Measurements from ENCODE around the gene EGFR. TPM values are rescaled to one million over a fixed set of nuclear protein-coding genes. Genes with fewer than 3 reads are reported as not detected.

Gene EGFR
- total RNA-seq, 5 donors from 2014 or later (not counting 1 experiment from before 2014, with no cell fraction given) = 0.16 to 0.79 (median 0.35) TPM; not detected in 2

DNA sequence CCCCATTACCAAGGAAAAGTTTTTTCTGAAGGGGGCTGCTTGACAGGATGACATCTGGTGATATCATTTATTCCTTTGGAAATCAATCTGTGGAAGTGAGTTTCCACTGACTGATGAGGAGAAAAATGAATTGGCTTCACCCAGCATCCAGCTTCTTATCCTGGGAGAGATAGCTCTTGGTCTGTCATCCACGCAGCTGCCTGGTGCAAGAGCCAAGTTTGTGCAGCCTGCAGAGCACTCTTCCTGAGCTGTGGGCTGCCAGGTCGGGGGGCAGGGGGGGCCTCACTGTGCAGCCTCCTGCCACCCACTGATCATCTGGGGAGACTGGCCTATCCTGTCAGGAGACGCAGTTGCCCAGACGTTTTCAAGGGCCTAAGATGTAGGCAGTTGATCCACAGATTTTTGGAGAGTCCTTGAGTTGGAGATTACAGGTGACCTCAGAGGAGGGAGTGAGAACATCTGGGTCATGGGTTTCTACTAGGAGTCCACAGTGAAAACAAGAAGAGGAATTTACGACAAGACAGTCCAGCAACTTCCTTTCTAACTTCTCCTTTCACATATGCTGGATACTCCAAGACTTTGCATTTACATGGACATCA is 75.4 kb downstream of the EGFR start:
- no peak overlapping the region for H3K4me3 Mint-ChIP-seq
- H3K4me1 Mint-ChIP-seq = no peaks in the 10 kb centered on the region
- peaks cover 0 to 12% of the 10 kb centered on the region in 2 experiments for H3K27me3 ChIP-seq (replicated peaks in 1 of 2; ENCODE audit: control insufficient read depth in 2 of 2, extremely low read depth in 1 of 2, insufficient read depth in 2 of 2, low read length in 1 of 2)
- ATAC-seq (replicated peaks in 1 of 4) = no peak
- peaks cover 13 to 14% of the 10 kb centered on the region in 2 donors for H3K27me3 Mint-ChIP-seq
- ChIA-PET POLR2A (no interaction called here), CTCF (no interaction called here)
- no peaks in the 10 kb centered on the region for H3K36me3 ChIP-seq (ENCODE audit: control insufficient read depth in 2 of 2, extremely low read depth in 1 of 2, insufficient read depth in 1 of 2, low read length in 1 of 2)
- H3K36me3 Mint-ChIP-seq = no peaks in the 10 kb centered on the region
- H3K27ac ChIP-seq (ENCODE audit: low read length) = no peak overlapping the region
- H3K27ac Mint-ChIP-seq = no peak overlapping the region
- no peak overlapping the region for H3K4me3 ChIP-seq (ENCODE audit: control insufficient read depth in 1 of 2, extremely low read depth in 1 of 2, low read length in 1 of 2)
- 29% methylated on average over 3 of the region's 5 CpGs for whole genome bisulfite sequencing (ENCODE audit: insufficient coverage)
- H3K9me3 Mint-ChIP-seq = no peaks in the 10 kb centered on the region
- H3K9me3 ChIP-seq = no peaks in the 10 kb centered on the region
- no peaks in the 10 kb centered on the region for H3K4me1 ChIP-seq (ENCODE audit: control insufficient read depth in 1 of 2, extremely low read depth in 1 of 2, insufficient read depth in 2 of 2, low read length in 2 of 2)
- no peak for DNase-seq

DNA sequence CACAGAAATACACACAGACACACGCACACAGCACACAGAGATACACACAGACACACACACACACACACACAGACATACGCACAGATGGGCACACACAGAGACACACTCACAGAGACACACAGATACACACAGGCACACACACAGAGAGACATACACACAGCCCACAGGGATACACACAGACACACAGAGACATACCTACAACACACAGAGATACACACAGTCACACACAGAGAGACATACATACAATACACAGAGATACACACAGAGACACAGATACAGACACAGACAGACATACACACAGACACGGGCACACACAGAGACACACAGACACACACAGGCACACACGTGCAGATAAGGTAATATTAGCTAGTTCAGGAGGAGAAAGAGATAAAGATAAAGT is 76.9 kb downstream of the EGFR start:
- H3K27ac ChIP-seq (ENCODE audit: low read length) = no peak overlapping the region
- DNase-seq (no peak), ATAC-seq (replicated peaks in 1 of 4) (no peak)
- 86% methylated on average over 1 of the region's 4 CpGs for WGBS (ENCODE audit: insufficient coverage)
- H3K36me3 Mint-ChIP-seq = no peaks in the 10 kb centered on the region
- no peaks in the 10 kb centered on the region for H3K4me1 ChIP-seq (ENCODE audit: control insufficient read depth in 1 of 2, extremely low read depth in 1 of 2, insufficient read depth in 2 of 2, low read length in 2 of 2)
- H3K27ac Mint-ChIP-seq = no peak overlapping the region
- H3K27me3 ChIP-seq (replicated peaks in 1 of 2; ENCODE audit: control insufficient read depth in 2 of 2, extremely low read depth in 1 of 2, insufficient read depth in 2 of 2, low read length in 1 of 2) = peaks cover 0 to 15% of the 10 kb centered on the region in 2 experiments
- no peaks in the 10 kb centered on the region for H3K36me3 ChIP-seq (ENCODE audit: control insufficient read depth in 2 of 2, extremely low read depth in 1 of 2, insufficient read depth in 1 of 2, low read length in 1 of 2)
- H3K4me1 Mint-ChIP-seq = no peaks in the 10 kb centered on the region
- ChIA-PET CTCF (no interaction called here), POLR2A (no interaction called here)
- H3K4me3 ChIP-seq (ENCODE audit: control insufficient read depth in 1 of 2, extremely low read depth in 1 of 2, low read length in 1 of 2) = no peak overlapping the region
- no peaks in the 10 kb centered on the region for H3K9me3 ChIP-seq
- no peak overlapping the region for H3K4me3 Mint-ChIP-seq
- no peaks in the 10 kb centered on the region for H3K9me3 Mint-ChIP-seq
- peaks cover 15 to 16% of the 10 kb centered on the region in 2 donors for H3K27me3 Mint-ChIP-seq

DNA sequence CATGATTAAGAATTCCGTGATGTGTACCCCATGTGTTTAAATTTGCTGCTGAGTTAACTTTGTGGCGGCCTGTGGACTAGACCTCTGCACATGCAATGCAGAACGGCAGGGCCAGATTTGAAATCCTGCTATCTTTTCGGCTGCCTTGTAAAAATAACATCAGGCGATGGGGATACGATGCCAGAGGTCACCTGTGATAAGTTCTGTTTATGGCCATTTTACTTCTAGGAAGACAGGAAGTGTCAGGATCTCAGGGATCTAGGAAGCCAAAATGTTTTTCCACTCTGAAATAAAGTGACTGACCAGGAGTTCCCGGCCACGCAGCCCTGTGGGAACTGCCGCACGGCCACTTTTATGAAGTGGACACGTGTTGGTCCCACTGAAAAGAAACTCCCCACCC is 77.5 kb downstream of the EGFR start:
- Histone ChIP-seq H3K4me3 (ENCODE audit: control insufficient read depth in 1 of 2, extremely low read depth in 1 of 2, low read length in 1 of 2) (no peak overlapping the region), H3K36me3 (ENCODE audit: control insufficient read depth in 2 of 2, extremely low read depth in 1 of 2, insufficient read depth in 1 of 2, low read length in 1 of 2) (no peaks in the 10 kb centered on the region), H3K27ac (ENCODE audit: low read length) (no peak overlapping the region), H3K9me3 (no peaks in the 10 kb centered on the region), H3K27me3 (replicated peaks in 1 of 2; ENCODE audit: control insufficient read depth in 2 of 2, extremely low read depth in 1 of 2, insufficient read depth in 2 of 2, low read length in 1 of 2) (peaks cover 0 to 15% of the 10 kb centered on the region in 2 experiments), H3K4me1 (ENCODE audit: control insufficient read depth in 1 of 2, extremely low read depth in 1 of 2, insufficient read depth in 2 of 2, low read length in 2 of 2) (no peaks in the 10 kb centered on the region)
- DNase-seq (no peak), ATAC-seq (replicated peaks in 1 of 4) (no peak)
- Mint-ChIP-seq H3K27me3 (peaks cover 18 to 19% of the 10 kb centered on the region in 2 donors), H3K4me3 (no peak overlapping the region), H3K4me1 (no peaks in the 10 kb centered on the region), H3K27ac (no peak overlapping the region), H3K36me3 (no peaks in the 10 kb centered on the region), H3K9me3 (no peaks in the 10 kb centered on the region)
- WGBS (ENCODE audit: insufficient coverage) = 86% methylated on average over 11 of the region's 11 CpGs
- POLR2A ChIA-PET = no interaction called here
- CTCF ChIA-PET = no interaction called here

DNA sequence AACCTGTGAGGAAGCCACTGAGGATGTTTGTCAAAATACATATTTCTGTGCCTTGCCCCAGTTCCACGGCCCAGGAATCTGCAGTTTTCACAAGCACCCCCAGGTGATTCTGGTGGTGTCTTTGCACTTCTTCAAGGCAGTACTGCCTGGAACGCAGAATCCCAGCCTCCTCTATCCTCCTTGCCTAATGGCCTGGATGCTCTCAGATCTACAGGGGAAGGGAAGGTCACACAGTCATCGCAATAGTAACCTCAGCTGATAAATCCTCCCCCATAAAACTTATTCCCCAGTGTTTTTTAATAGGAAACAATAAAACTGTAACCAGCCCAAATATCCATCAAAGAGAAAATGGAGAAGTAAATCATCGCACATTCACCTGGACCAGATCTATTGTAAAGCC is 78.3 kb downstream of the EGFR start:
- DNase-seq (no peak), ATAC-seq (replicated peaks in 1 of 4) (no peak)
- no peaks in the 10 kb centered on the region for H3K4me1 ChIP-seq (ENCODE audit: control insufficient read depth in 1 of 2, extremely low read depth in 1 of 2, insufficient read depth in 2 of 2, low read length in 2 of 2)
- Mint-ChIP-seq H3K36me3 (no peaks in the 10 kb centered on the region), H3K9me3 (no peaks in the 10 kb centered on the region), H3K27me3 (peaks cover 25 to 26% of the 10 kb centered on the region in 2 donors), H3K4me3 (no peak overlapping the region), H3K27ac (no peak overlapping the region), H3K4me1 (no peaks in the 10 kb centered on the region)
- no peak overlapping the region for H3K4me3 ChIP-seq (ENCODE audit: control insufficient read depth in 1 of 2, extremely low read depth in 1 of 2, low read length in 1 of 2)
- WGBS (ENCODE audit: insufficient coverage) = 67% methylated on average over 2 of the region's 4 CpGs
- peaks cover 0 to 19% of the 10 kb centered on the region in 2 experiments for H3K27me3 ChIP-seq (replicated peaks in 1 of 2; ENCODE audit: control insufficient read depth in 2 of 2, extremely low read depth in 1 of 2, insufficient read depth in 2 of 2, low read length in 1 of 2)
- H3K27ac ChIP-seq (ENCODE audit: low read length) = no peak overlapping the region
- no peaks in the 10 kb centered on the region for H3K36me3 ChIP-seq (ENCODE audit: control insufficient read depth in 2 of 2, extremely low read depth in 1 of 2, insufficient read depth in 1 of 2, low read length in 1 of 2)
- no peaks in the 10 kb centered on the region for H3K9me3 ChIP-seq
- ChIA-PET CTCF (no interaction called here), POLR2A (no interaction called here)

DNA sequence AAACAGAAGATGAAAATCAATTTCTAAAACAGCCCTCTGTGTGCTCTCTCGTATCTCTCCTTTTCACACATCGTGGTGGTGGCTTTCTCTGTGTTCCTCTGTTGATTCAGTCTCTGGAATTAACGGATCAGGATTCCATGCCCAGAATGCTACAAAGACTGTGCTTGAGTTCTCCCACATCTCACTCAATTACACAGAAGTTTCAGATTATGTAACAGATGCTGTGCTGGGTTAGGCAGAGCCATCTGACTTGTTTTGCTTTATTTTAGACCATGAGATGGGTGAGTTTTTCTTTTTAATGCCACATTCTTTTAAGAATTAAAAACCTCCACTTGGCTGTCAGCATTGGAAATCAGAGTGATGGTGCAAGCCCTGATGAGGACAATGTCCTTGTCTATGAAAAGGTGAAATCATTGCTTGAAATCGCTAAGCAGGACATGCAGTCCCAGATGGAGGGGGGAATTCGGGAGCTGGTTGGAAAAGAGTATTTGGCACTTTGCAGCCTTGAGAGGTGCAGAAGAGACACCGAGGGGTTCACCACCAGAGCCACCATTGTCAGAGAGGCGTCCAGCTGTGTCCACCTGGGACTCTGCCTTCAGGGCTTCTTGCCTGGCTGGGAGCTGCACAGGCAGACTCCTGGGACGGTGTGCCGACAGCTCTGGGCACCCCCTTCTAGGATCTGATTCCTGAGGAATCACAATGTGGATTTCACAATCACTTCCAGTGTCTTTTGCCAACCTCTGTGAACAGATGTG is 80.4 kb downstream of the EGFR start:
- ChIA-PET CTCF (no interaction called here), POLR2A (no interaction called here)
- ATAC-seq (replicated peaks in 1 of 4) (no peak), DNase-seq (no peak)
- H3K4me1 Mint-ChIP-seq = no peaks in the 10 kb centered on the region
- H3K9me3 Mint-ChIP-seq = no peaks in the 10 kb centered on the region
- Histone ChIP-seq H3K4me1 (ENCODE audit: control insufficient read depth in 1 of 2, extremely low read depth in 1 of 2, insufficient read depth in 2 of 2, low read length in 2 of 2) (no peaks in the 10 kb centered on the region), H3K9me3 (no peaks in the 10 kb centered on the region), H3K27me3 (replicated peaks in 1 of 2; ENCODE audit: control insufficient read depth in 2 of 2, extremely low read depth in 1 of 2, insufficient read depth in 2 of 2, low read length in 1 of 2) (peaks cover 0 to 25% of the 10 kb centered on the region in 2 experiments), H3K36me3 (ENCODE audit: control insufficient read depth in 2 of 2, extremely low read depth in 1 of 2, insufficient read depth in 1 of 2, low read length in 1 of 2) (no peaks in the 10 kb centered on the region), H3K4me3 (ENCODE audit: control insufficient read depth in 1 of 2, extremely low read depth in 1 of 2, low read length in 1 of 2) (no peak overlapping the region), H3K27ac (ENCODE audit: low read length) (no peak overlapping the region)
- H3K27ac Mint-ChIP-seq = no peak overlapping the region
- peaks cover 28 to 29% of the 10 kb centered on the region in 2 donors for H3K27me3 Mint-ChIP-seq
- 78% methylated on average over 6 of the region's 9 CpGs for WGBS (ENCODE audit: insufficient coverage)
- no peak overlapping the region for H3K4me3 Mint-ChIP-seq
- no peaks in the 10 kb centered on the region for H3K36me3 Mint-ChIP-seq

DNA sequence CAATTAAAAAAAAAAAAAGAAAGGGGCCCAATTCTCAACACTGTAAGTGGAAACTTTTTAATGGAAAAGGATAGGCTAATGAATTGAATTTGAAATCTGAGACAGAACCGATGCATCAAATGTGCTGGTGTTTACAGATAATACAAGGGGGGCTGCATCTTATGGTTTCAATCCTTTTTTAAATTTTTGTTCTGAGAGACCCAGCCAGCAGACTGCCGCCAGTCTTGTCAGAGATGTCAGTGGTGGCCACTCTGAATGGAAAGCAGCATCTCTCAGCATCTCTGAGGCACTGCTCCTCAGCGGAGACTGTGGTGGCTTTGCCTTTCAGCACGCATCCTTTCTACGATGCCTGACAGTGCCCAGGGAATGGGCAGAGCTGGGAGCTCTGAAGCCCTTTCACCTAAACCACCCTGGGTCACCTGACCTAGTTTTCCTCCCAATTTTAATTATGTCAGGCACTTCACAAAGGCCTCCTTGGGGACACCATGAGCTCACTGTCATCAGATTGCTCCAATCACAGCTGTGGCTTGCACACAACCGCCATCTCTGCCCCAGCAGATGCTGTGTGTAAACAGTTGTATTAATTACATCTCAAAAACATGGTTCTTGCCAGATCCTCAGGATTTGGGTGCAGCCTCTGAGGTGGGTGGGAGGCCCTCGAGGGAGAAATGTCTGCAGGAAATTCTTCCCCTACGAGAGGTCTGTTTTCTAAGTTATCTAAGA is 81.2 kb downstream of the EGFR start:
- Mint-ChIP-seq H3K4me1 (peaks cover 0 to under 1% (median 0%) of the 10 kb centered on the region in 3 donors), H3K9me3 (no peaks in the 10 kb centered on the region), H3K27me3 (peaks cover 28 to 29% of the 10 kb centered on the region in 2 donors), H3K36me3 (no peaks in the 10 kb centered on the region), H3K4me3 (no peak overlapping the region), H3K27ac (no peak overlapping the region)
- ChIA-PET CTCF (no interaction called here), POLR2A (no interaction called here)
- Histone ChIP-seq H3K27me3 (replicated peaks in 1 of 2; ENCODE audit: control insufficient read depth in 2 of 2, extremely low read depth in 1 of 2, insufficient read depth in 2 of 2, low read length in 1 of 2) (peaks cover 0 to 25% of the 10 kb centered on the region in 2 experiments), H3K4me1 (ENCODE audit: control insufficient read depth in 1 of 2, extremely low read depth in 1 of 2, insufficient read depth in 2 of 2, low read length in 2 of 2) (no peaks in the 10 kb centered on the region), H3K36me3 (ENCODE audit: control insufficient read depth in 2 of 2, extremely low read depth in 1 of 2, insufficient read depth in 1 of 2, low read length in 1 of 2) (no peaks in the 10 kb centered on the region), H3K9me3 (no peaks in the 10 kb centered on the region), H3K4me3 (ENCODE audit: control insufficient read depth in 1 of 2, extremely low read depth in 1 of 2, low read length in 1 of 2) (no peak overlapping the region), H3K27ac (ENCODE audit: low read length) (no peak overlapping the region)
- 74% methylated on average over 6 of the region's 8 CpGs for WGBS (ENCODE audit: insufficient coverage)
- ATAC-seq (replicated peaks in 1 of 4) (no peak), DNase-seq (no peak)

Measured in T-cell (primary cell).